ENCODE results near the gene SPATA45.

Gene SPATA45

GRCh38 chr1:212791676-212792395, 55.6 kb downstream of the SPATA45 start, which contains the start of the genes NSL1 and TATDN3:
Gene NSL1, minus strand, starts transcription at chr1:212791777. Its CDS starts 14 bp downstream, at chr1:212791763.
Gene TATDN3, plus strand, starts transcription at chr1:212791894. Its CDS starts 28 bp downstream, at chr1:212791922.
- H3K27ac ChIP-seq = peak within 1 kb of the TSS; percentile 89 to 96 (median 93)
- H3K9me3 ChIP-seq (replicated peaks in 1 of 11) = no peaks in the 10 kb centered on the region
- no peaks in the 10 kb centered on the region for H3K27me3 ChIP-seq
- peaks cover 44 to 67% (median 56%) of the 10 kb centered on the region in 10 experiments for H3K4me1 ChIP-seq
- H4K20me1 ChIP-seq = no peaks in the 10 kb centered on the region
- peaks cover 15 to 30% (median 24%) of the 10 kb centered on the region in 11 experiments for H3K36me3 ChIP-seq
- TF ChIP-seq Cebpa-rat (IDR thresholded peaks at IDR 0.05) = no peak
- peak within 1 kb of the TSS; percentile 88 to 97 (median 93) for H3K4me2 ChIP-seq
- H3K4me3 ChIP-seq = peak within 1 kb of the TSS; percentile 76 to 87 (median 82)
- H3K9ac ChIP-seq = peak within 1 kb of the TSS; percentile 90 to 96 (median 94)

GRCh38 chr1:212791261-212791675, 56.2 kb downstream of the SPATA45 start:
- H3K4me1 ChIP-seq = peaks cover 44 to 67% (median 56%) of the 10 kb centered on the region in 10 experiments

GRCh38 chr1:212785871-212786270, 61.6 kb downstream of the SPATA45 start:
- no peaks in the 10 kb centered on the region for H3K9me3 ChIP-seq (replicated peaks in 1 of 11)
- TF ChIP-seq Cebpa-rat (IDR thresholded peaks at IDR 0.05) = no peak
- peaks cover 17 to 61% (median 26%) of the 10 kb centered on the region in 10 experiments for H3K4me1 ChIP-seq
- H3K4me3 ChIP-seq = no peak overlapping the region
- no peaks in the 10 kb centered on the region; a peak in 1 of 22 replicates for H4K20me1 ChIP-seq
- no peak overlapping the region for H3K27ac ChIP-seq
- peaks cover 41 to 69% (median 61%) of the 10 kb centered on the region in 11 experiments for H3K36me3 ChIP-seq
- H3K9ac ChIP-seq = no peak overlapping the region
- no peaks in the 10 kb centered on the region for H3K27me3 ChIP-seq
- no peak overlapping the region for H3K4me2 ChIP-seq

More at GRCh38 chr1:212791261-212791675, 56.2 kb downstream of the SPATA45 start:
- Histone ChIP-seq H3K4me2 (peak overlapping the region; percentile 79 to 97 (median 91)), H3K36me3 (peaks cover 18 to 30% (median 24%) of the 10 kb centered on the region in 11 experiments; a peak in 21 of 22 replicates), H3K9ac (peak overlapping the region; percentile 90 to 96 (median 94)), H4K20me1 (no peaks in the 10 kb centered on the region), H3K9me3 (replicated peaks in 1 of 11) (no peaks in the 10 kb centered on the region), H3K27ac (peak overlapping the region; percentile 89 to 96 (median 93)), H3K4me3 (peak overlapping the region; percentile 76 to 87 (median 82)), H3K27me3 (no peaks in the 10 kb centered on the region)
- TF ChIP-seq Cebpa-rat (IDR thresholded peaks at IDR 0.05) = no peak

- Histone ChIP-seq H4K20me1 (no peaks in the 10 kb centered on the region; a peak in 1 of 22 replicates), H3K4me1 (peaks cover 0 to 45% (median 8%) of the 10 kb centered on the region in 10 experiments; a peak in 16 of 20 replicates), H3K27me3 (no peaks in the 10 kb centered on the region), H3K4me3 (no peak overlapping the region), H3K9me3 (replicated peaks in 1 of 11) (0 out of 22 replicates have a peak, but pooled peaks cover 0 to 2% (median 0%) of the 10 kb centered on the region in 11 experiments), H3K9ac (no peak overlapping the region), H3K36me3 (peaks cover 41 to 76% (median 66%) of the 10 kb centered on the region in 11 experiments), H3K27ac (0 out of 22 replicates have a peak overlapping the region, but pooled peaks of 1 of the 11 experiments have one; percentile 54), H3K4me2 (no peak overlapping the region)
- no peak for TF ChIP-seq Cebpa-rat (IDR thresholded peaks at IDR 0.05)
Measured at GRCh38 chr1:212783976-212784375, 63.5 kb downstream of the SPATA45 start.

GRCh38 chr1:212782422-212783154, 64.9 kb downstream of the SPATA45 start:
- no peak overlapping the region for H3K4me3 ChIP-seq
- H3K9ac ChIP-seq = peak overlapping the region in 1 of 11 experiments; percentile 34; a peak in 1 of 22 replicates
- H3K9me3 ChIP-seq (replicated peaks in 1 of 11) = peaks cover 0 to 4% (median 0%) of the 10 kb centered on the region in 11 experiments; a peak in 1 of 22 replicates
- peak overlapping the region in 5 of 11 experiments; percentile 7 to 76 (median 37); a peak in 7 of 22 replicates for H3K4me2 ChIP-seq
- TF ChIP-seq Cebpa-rat (IDR thresholded peaks at IDR 0.05) = no peak
- H3K27me3 ChIP-seq = no peaks in the 10 kb centered on the region
- peaks cover 0 to 39% (median 4%) of the 10 kb centered on the region in 10 experiments; a peak in 10 of 20 replicates for H3K4me1 ChIP-seq
- peak overlapping the region in 3 of 11 experiments; percentile 32 to 56 (median 54); a peak in 6 of 22 replicates for H3K27ac ChIP-seq
- H4K20me1 ChIP-seq = no peaks in the 10 kb centered on the region; a peak in 1 of 22 replicates
- H3K36me3 ChIP-seq = peaks cover 41 to 75% (median 66%) of the 10 kb centered on the region in 11 experiments

GRCh38 chr1:212781225-212781624, 66.2 kb downstream of the SPATA45 start:
- H4K20me1 ChIP-seq = no peaks in the 10 kb centered on the region; a peak in 1 of 22 replicates
- H3K27me3 ChIP-seq = no peaks in the 10 kb centered on the region
- no peak overlapping the region for H3K27ac ChIP-seq
- H3K9me3 ChIP-seq (replicated peaks in 1 of 11) = peaks cover 0 to 4% (median 0%) of the 10 kb centered on the region in 11 experiments; a peak in 2 of 22 replicates
- H3K4me3 ChIP-seq = no peak overlapping the region
- H3K4me2 ChIP-seq = peak overlapping the region in 1 of 11 experiments; percentile 76; a peak in 2 of 22 replicates
- H3K4me1 ChIP-seq = peaks cover 0 to 50% (median 9%) of the 10 kb centered on the region in 10 experiments; a peak in 12 of 20 replicates
- peaks cover 32 to 66% (median 57%) of the 10 kb centered on the region in 11 experiments for H3K36me3 ChIP-seq
- no peak overlapping the region for H3K9ac ChIP-seq
- no peak for TF ChIP-seq Cebpa-rat (IDR thresholded peaks at IDR 0.05)

GRCh38 chr1:212780759-212781158, 66.7 kb downstream of the SPATA45 start:
- Histone ChIP-seq H3K9ac (no peak overlapping the region), H3K36me3 (peaks cover 28 to 63% (median 55%) of the 10 kb centered on the region in 11 experiments), H3K9me3 (replicated peaks in 1 of 11) (peaks cover 0 to 4% (median 0%) of the 10 kb centered on the region in 11 experiments; a peak in 2 of 22 replicates), H3K4me2 (no peak overlapping the region; a peak in 1 of 22 replicates), H3K27me3 (no peaks in the 10 kb centered on the region), H3K27ac (no peak overlapping the region), H3K4me1 (peaks cover 0 to 55% (median 9%) of the 10 kb centered on the region in 10 experiments; a peak in 12 of 20 replicates), H3K4me3 (no peak overlapping the region), H4K20me1 (no peaks in the 10 kb centered on the region; a peak in 1 of 22 replicates)
- TF ChIP-seq Cebpa-rat (IDR thresholded peaks at IDR 0.05) = no peak
